ENCODE measurements around the gene MEF2D.

The MEF2D gene

DNA sequence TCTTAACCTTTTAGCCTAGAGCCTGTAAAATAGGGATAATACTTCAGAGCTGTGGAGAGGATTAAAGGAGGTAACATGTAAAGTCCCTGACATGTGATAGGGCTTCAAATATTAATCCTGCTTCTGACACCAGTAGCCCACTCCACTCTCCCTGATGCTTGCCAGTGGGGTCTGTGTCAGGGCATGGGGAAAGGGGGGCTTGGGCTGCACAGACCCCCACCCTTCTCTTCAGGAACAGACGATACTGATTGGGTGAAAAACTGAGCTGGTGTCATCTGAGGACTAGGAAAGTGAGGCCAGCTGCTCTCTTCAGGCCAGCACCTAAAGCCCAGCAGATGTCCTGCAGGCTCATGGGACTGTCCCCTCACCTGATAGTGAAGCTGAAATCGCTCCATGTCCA lies 27.0 kb upstream of the MEF2D start:
- Histone ChIP-seq H3K9me3 (replicated peaks; ENCODE audit: insufficient read depth, low read length) (no peaks in the 10 kb centered on the region), H3K4me3 (ENCODE audit: low read length) (no peak overlapping the region), H3K4me2 (ENCODE audit: low read depth, low read length) (no peak overlapping the region), H4K20me1 (ENCODE audit: insufficient read depth, low read length) (no peaks in the 10 kb centered on the region), H3K9me2 (replicated peaks; ENCODE audit: insufficient read depth, low read length) (no peaks in the 10 kb centered on the region), H3F3A (ENCODE audit: insufficient read depth, low read length) (peaks cover 23% of the 10 kb centered on the region), H3K79me2 (ENCODE audit: low read length) (no peaks in the 10 kb centered on the region), H3K4me1 (ENCODE audit: low read length) (peaks cover 27% of the 10 kb centered on the region), H2AFZ (ENCODE audit: low read length) (no peak overlapping the region), H3K9ac (ENCODE audit: low read length) (no peak overlapping the region), H3K36me3 (replicated peaks; ENCODE audit: insufficient read depth, low read length) (no peaks in the 10 kb centered on the region), H3K27me3 (replicated peaks; ENCODE audit: insufficient read depth, low read length) (no peaks in the 10 kb centered on the region), H3K27ac (ENCODE audit: low read length) (no peak overlapping the region)
- no peak for DNase-seq
- TF ChIP-seq, protein P1, sequence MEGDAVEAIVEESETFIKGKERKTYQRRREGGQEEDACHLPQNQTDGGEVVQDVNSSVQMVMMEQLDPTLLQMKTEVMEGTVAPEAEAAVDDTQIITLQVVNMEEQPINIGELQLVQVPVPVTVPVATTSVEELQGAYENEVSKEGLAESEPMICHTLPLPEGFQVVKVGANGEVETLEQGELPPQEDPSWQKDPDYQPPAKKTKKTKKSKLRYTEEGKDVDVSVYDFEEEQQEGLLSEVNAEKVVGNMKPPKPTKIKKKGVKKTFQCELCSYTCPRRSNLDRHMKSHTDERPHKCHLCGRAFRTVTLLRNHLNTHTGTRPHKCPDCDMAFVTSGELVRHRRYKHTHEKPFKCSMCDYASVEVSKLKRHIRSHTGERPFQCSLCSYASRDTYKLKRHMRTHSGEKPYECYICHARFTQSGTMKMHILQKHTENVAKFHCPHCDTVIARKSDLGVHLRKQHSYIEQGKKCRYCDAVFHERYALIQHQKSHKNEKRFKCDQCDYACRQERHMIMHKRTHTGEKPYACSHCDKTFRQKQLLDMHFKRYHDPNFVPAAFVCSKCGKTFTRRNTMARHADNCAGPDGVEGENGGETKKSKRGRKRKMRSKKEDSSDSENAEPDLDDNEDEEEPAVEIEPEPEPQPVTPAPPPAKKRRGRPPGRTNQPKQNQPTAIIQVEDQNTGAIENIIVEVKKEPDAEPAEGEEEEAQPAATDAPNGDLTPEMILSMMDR (IDR thresholded peaks at IDR 0.05; ENCODE audit: low read length) = no peak
- TF ChIP-seq EZH2phosphoT487 (IDR thresholded peaks at IDR 0.05; ENCODE audit: low read length) = no peak
- no peak for TF ChIP-seq EZH2 (optimal IDR thresholded peaks at IDR 0.05; ENCODE audit: low read depth, low read length)

DNA sequence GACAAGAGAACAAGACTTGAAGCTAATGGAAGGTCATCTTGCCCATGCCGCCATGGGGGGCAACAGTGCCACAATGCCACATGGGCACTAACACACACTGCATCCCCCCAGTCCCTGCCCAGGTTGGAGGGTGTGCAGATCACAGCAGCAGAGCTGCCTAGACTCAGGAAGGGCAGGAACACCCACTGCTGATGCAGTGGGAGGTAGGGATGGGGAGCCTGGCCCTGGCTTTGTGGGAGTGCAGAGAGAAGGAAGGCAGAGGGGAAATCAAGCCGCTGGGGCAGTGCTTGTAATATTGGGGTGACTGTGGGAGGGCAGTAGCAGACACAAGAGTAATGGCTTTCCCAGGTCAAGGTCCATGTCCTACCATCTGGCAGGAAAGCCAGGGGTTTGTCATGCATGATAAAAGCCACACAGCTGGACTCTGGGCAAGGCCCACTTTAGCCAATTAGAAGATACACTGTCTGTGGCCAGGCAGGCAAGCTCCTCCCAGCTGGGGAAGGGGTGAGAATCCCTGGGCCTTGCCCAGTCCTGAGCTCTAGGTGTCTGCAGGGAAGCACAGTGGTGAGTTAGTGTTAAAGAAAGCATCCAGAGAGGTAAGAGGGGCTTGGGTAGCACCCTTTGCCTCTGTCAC lies 25.4 kb upstream of the MEF2D start:
- Histone ChIP-seq H3K4me3 (ENCODE audit: low read length) (no peak overlapping the region), H3F3A (ENCODE audit: insufficient read depth, low read length) (peaks cover 23% of the 10 kb centered on the region), H3K36me3 (replicated peaks; ENCODE audit: insufficient read depth, low read length) (no peaks in the 10 kb centered on the region), H4K20me1 (ENCODE audit: insufficient read depth, low read length) (no peaks in the 10 kb centered on the region), H3K9me3 (replicated peaks; ENCODE audit: insufficient read depth, low read length) (no peaks in the 10 kb centered on the region), H3K4me1 (ENCODE audit: low read length) (peaks cover 27% of the 10 kb centered on the region), H3K9ac (ENCODE audit: low read length) (no peak overlapping the region), H3K9me2 (replicated peaks; ENCODE audit: insufficient read depth, low read length) (no peaks in the 10 kb centered on the region), H3K4me2 (ENCODE audit: low read depth, low read length) (peak overlapping the region; percentile 67; the same call in 1 of the 2 replicates), H3K27ac (ENCODE audit: low read length) (peak overlapping the region; percentile 76; the same call in 1 of the 2 replicates), H2AFZ (ENCODE audit: low read length) (0 out of 2 replicates have a peak overlapping the region, but pooled peaks have one; percentile 6), H3K79me2 (ENCODE audit: low read length) (no peaks in the 10 kb centered on the region), H3K27me3 (replicated peaks; ENCODE audit: insufficient read depth, low read length) (no peaks in the 10 kb centered on the region)
- DNase-seq = no peak
- TF ChIP-seq, protein P1 (IDR thresholded peaks at IDR 0.05; ENCODE audit: low read length) = no peak
- TF ChIP-seq EZH2 (optimal IDR thresholded peaks at IDR 0.05; ENCODE audit: low read depth, low read length) = no peak
- no peak for TF ChIP-seq EZH2phosphoT487 (IDR thresholded peaks at IDR 0.05; ENCODE audit: low read length)

DNA sequence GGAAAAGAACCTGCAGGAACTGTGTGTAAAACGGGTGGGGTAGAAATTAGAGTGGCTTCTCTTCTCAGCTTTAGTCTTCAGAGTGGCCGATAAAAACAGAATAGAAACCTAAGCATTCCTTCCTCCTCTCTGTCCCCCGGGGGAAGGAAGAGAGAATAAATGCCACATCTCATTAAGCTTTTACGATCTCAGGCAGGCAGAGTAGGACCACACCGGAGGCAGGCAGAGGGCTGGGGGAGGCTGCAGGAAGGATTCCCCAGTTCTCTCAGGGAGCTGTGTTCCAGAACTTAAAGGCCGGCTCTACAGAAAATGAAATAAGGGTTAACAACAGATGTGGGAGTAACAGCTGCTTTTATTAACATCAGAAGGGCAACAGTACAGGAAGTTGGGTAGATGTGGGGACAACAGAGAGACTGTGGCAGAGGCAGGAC lies 24.5 kb upstream of the MEF2D start:
- Histone ChIP-seq H3K4me3 (ENCODE audit: low read length) (peak overlapping the region; percentile 33), H3F3A (ENCODE audit: insufficient read depth, low read length) (peaks cover 23% of the 10 kb centered on the region), H3K79me2 (ENCODE audit: low read length) (no peaks in the 10 kb centered on the region), H3K9ac (ENCODE audit: low read length) (peak overlapping the region; percentile 46), H4K20me1 (ENCODE audit: insufficient read depth, low read length) (no peaks in the 10 kb centered on the region), H3K4me2 (ENCODE audit: low read depth, low read length) (peak overlapping the region; percentile 67), H3K27me3 (replicated peaks; ENCODE audit: insufficient read depth, low read length) (no peaks in the 10 kb centered on the region), H3K4me1 (ENCODE audit: low read length) (peaks cover 27% of the 10 kb centered on the region), H3K9me2 (replicated peaks; ENCODE audit: insufficient read depth, low read length) (no peaks in the 10 kb centered on the region), H3K36me3 (replicated peaks; ENCODE audit: insufficient read depth, low read length) (no peaks in the 10 kb centered on the region), H3K27ac (ENCODE audit: low read length) (peak overlapping the region; percentile 76), H3K9me3 (replicated peaks; ENCODE audit: insufficient read depth, low read length) (no peaks in the 10 kb centered on the region), H2AFZ (ENCODE audit: low read length) (peak overlapping the region; percentile 54)
- TF ChIP-seq, protein P1 (IDR thresholded peaks at IDR 0.05; ENCODE audit: low read length) = no peak
- no peak for TF ChIP-seq EZH2phosphoT487 (IDR thresholded peaks at IDR 0.05; ENCODE audit: low read length)
- no peak for TF ChIP-seq EZH2 (optimal IDR thresholded peaks at IDR 0.05; ENCODE audit: low read depth, low read length)
- peak; percentile 48 for DNase-seq

Measured in MM.1S (cell line).